ENCODE data around the gene SNTG2.

- TF ChIP-seq POLR2AphosphoS5 (IDR thresholded peaks at IDR 0.05; ENCODE audit: borderline replicate concordance, low read depth, low read length) (no peak), EZH2 (IDR thresholded peaks at IDR 0.05) (no peak), FOXP2 (optimal IDR thresholded peaks at IDR 0.05; ENCODE audit: control extremely low read depth, extremely low read length, insufficient read depth) (no peak)
These were observed 24.4 kb downstream of the SNTG2 start for GRCh38 chr2:975095-975494.
